ENCODE results near the gene UBE2L3.

The UBE2L3 gene

GRCh38 chr22:21652010-21652546 is 84.6 kb downstream of the UBE2L3 start:
- peaks cover 0 to 36% of the 10 kb centered on the region in 2 experiments; a peak in 2 of 3 replicates for H3K36me3 ChIP-seq (ENCODE audit: control insufficient read depth in 2 of 2, insufficient read depth in 1 of 2, low read length in 2 of 2)
- H3K9me3 ChIP-seq (ENCODE audit: control insufficient read depth, insufficient read depth, low read depth, low read length) = no peaks in the 10 kb centered on the region
- no peaks in the 10 kb centered on the region for H3K4me1 ChIP-seq (ENCODE audit: control insufficient read depth, insufficient read depth, low read length)
- ChIA-PET CTCF (interaction anchor here (1.0 to 4.8 kb wide), 3 partner anchors 9 to 23 kb away, joined by 3 to 25 read pairs (median 3); partner anchors contain the start of genes CCDC116 and SDF2L1), POLR2A (interaction anchor here (0.6 to 3.2 kb wide), 5 partner anchors 10 to 60 kb away, joined by 4 to 18 read pairs (median 5); partner anchors contain the start of genes PPIL2 and SDF2L1)
- peak overlapping the region; percentile 83 for H3K4me3 ChIP-seq (ENCODE audit: low read depth, low read length)
- H3K27ac ChIP-seq (ENCODE audit: extremely low read depth, low read depth, low read length) = peak overlapping the region; percentile 48; the same call in 1 of the 2 replicates
- TF ChIP-seq ZNF114 (tag by site-specific recombination; IDR thresholded peaks at IDR 0.05) (no peak), ZNF530 (tag by site-specific recombination; IDR thresholded peaks at IDR 0.05; ENCODE audit: low read depth) (no peak), ZXDB (tag by site-specific recombination; IDR thresholded peaks at IDR 0.05) (peak; percentile 71; the same call in 1 of the 2 replicates), PATZ1 (tag by site-specific recombination; IDR thresholded peaks at IDR 0.05) (peak; percentile 93), ZNF792 (tag by site-specific recombination; IDR thresholded peaks at IDR 0.05) (no peak), KLF17 (tag by site-specific recombination; IDR thresholded peaks at IDR 0.05) (peak; percentile 44; the same call in 1 of the 2 replicates), ZIC2 (tag by site-specific recombination; IDR thresholded peaks at IDR 0.05) (no peak), ZNF473 (tag by site-specific recombination; IDR thresholded peaks at IDR 0.05) (no peak), ZBTB48 (tag by site-specific recombination; IDR thresholded peaks at IDR 0.05) (peak; percentile 54; the same call in 1 of the 2 replicates), ZFP3 (tag by site-specific recombination; IDR thresholded peaks at IDR 0.05; ENCODE audit: low read depth) (no peak), YY1 (tag by site-specific recombination; IDR thresholded peaks at IDR 0.05) (peak; percentile 81), KLF9 (tag by site-specific recombination; IDR thresholded peaks at IDR 0.05; ENCODE audit: low read depth) (peak; percentile 78), ZNF223 (tag by site-specific recombination; IDR thresholded peaks at IDR 0.05) (peak; percentile 98), HOXA7 (CRISPR knock-in tag; IDR thresholded peaks at IDR 0.05; ENCODE audit: borderline replicate concordance) (no peak), INSM2 (tag by site-specific recombination; IDR thresholded peaks at IDR 0.05) (peak; percentile 40; the same call in 1 of the 2 replicates), ZSCAN30 (tag by site-specific recombination; IDR thresholded peaks at IDR 0.05) (0 out of 2 replicates have a peak, but pooled peaks have one; percentile 20), HOXC10 (CRISPR knock-in tag; IDR thresholded peaks at IDR 0.05) (no peak), ZNF768 (tag by site-specific recombination; IDR thresholded peaks at IDR 0.05) (no peak), ZBTB20 (tag by site-specific recombination; IDR thresholded peaks at IDR 0.05) (peak; percentile 88), FEZF1 (tag by site-specific recombination; IDR thresholded peaks at IDR 0.05) (no peak), ZNF645 (tag by site-specific recombination; IDR thresholded peaks at IDR 0.05) (no peak), CTCF (tag by site-specific recombination; IDR thresholded peaks at IDR 0.05) (no peak), ZBTB10 (tag by site-specific recombination; IDR thresholded peaks at IDR 0.05) (peak; percentile 66), ZBTB44 (tag by site-specific recombination; IDR thresholded peaks at IDR 0.05) (no peak), YY2 (tag by site-specific recombination; IDR thresholded peaks at IDR 0.05) (peak; percentile 72), ZNF354C (tag by site-specific recombination; IDR thresholded peaks at IDR 0.05; ENCODE audit: borderline replicate concordance, low read depth) (no peak)

Measured in HEK293 (cell line).